K562 (cell line): ENCODE results near the gene APOC1. TPM values are rescaled to one million over a fixed set of nuclear protein-coding genes. Genes with fewer than 3 reads are reported as not detected.

Experiments
- ARID2 ChIP-seq: fragments of 450-650 bp; IDR thresholded peaks from 2 replicates; pipeline ENCODE4 v1.6.1; 2017; ENCODE audit warnings: antibody characterized with exemption, mild to moderate bottlenecking
- GATA2 ChIP-seq: sonication (generic); formaldehyde crosslinking; IDR thresholded peaks from 2 replicates; pipeline ENCODE4 v1.4.0; 2020; ENCODE audit warnings: mild to moderate bottlenecking, missing genetic modification reagents
- HDAC2 ChIP-seq: fragments of 450-650 bp; IDR thresholded peaks from 2 replicates; pipeline ENCODE4 v1.6.1; 2016; ENCODE audit warnings: mild to moderate bottlenecking
- MYBL2 ChIP-seq, 2 experiments: fragments of 450-650 bp in 1 of 2; sonication (generic) in 1 of 2; formaldehyde crosslinking in 1 of 2; IDR thresholded peaks; 2 replicates each; pipeline versions ENCODE4 v1.6.1 to v1.8.1; 2017 to 2022; ENCODE audit warnings: borderline replicate concordance in 1 of 2, inconsistent platforms in 1 of 2, low read depth in 1 of 2, mild to moderate bottlenecking in 1 of 2, missing genetic modification reagents in 1 of 2, moderate library complexity in 1 of 2
- NELFE ChIP-seq: IDR thresholded peaks from 2 replicates; pipeline ENCODE4 v1.6.1; 2011; ENCODE audit warnings: mild to moderate bottlenecking; ENCODE audit not compliant: insufficient read depth, insufficient read length
- RAD51 ChIP-seq: fragments of 450-650 bp; IDR thresholded peaks from 2 replicates; pipeline ENCODE4 v1.7.1; 2016; ENCODE audit warnings: low read depth, mild to moderate bottlenecking, borderline replicate concordance
- XRCC5 ChIP-seq: fragments of 200-400 bp; formaldehyde crosslinking; IDR thresholded peaks from 2 replicates; pipeline ENCODE4 v1.6.1; 2017; ENCODE audit warnings: low read depth, mild to moderate bottlenecking, low read length
- ZNF436 ChIP-seq: fragments of 250-450, 450-650 bp; sonication (Bioruptor Pico); formaldehyde crosslinking; IDR thresholded peaks from 2 replicates; pipeline ENCODE4 v1.7.0; 2020; ENCODE audit warnings: mild to moderate bottlenecking
- polyA plus RNA-seq, 8 experiments: library from polyadenylated mRNA; depleted of rRNA in 4 of 8; stranded (reverse) in 5 of 8; unstranded in 3 of 8; fragments of >200 nt; fragmentation: Nextera tagmentation in 2 of 8; fragmentation: Illumina TruSeq in 1 of 8; extraction: Ambion mirVana in 2 of 8; extraction: Trizol in 1 of 8; gene quantifications; 2 replicates each; pipeline versions ENCODE4 v1.2.1 to v1.2.3, GENCODE V29; 2011 to 2014; ENCODE audit warnings: inconsistent platforms in 1 of 8, missing spikeins in 1 of 8
- total RNA-seq, 7 experiments: library from RNA; depleted of rRNA in 6 of 7; stranded (reverse); fragments of >200 nt in 6 of 7; fragmentation: Illumina TruSeq in 2 of 7; extraction: Trizol in 2 of 7; gene quantifications; 2 replicates each; pipeline versions ENCODE4 v1.2.1 to v1.2.3, GENCODE V29; 2011 to 2021; ENCODE audit warnings: low replicate concordance in 1 of 7
- TF ChIP-seq, protein P1 (sequence below), 2 experiments: IDR thresholded peaks; 2 replicates each; pipeline ENCODE4 v1.6.1; 2011; ENCODE audit warnings: borderline replicate concordance in 1 of 2, control low read depth in 1 of 2, low read depth in 1 of 2, low read length in 1 of 2, mild to moderate bottlenecking in 1 of 2, mixed read lengths in 1 of 2, moderate library complexity in 1 of 2; ENCODE audit not compliant: insufficient read depth in 1 of 2, insufficient read length in 1 of 2, poor library complexity in 1 of 2, severe bottlenecking in 1 of 2; ENCODE audit errors: extremely low read depth in 1 of 2
- TF ChIP-seq, protein P2 (sequence below): fragments of 450-650 bp; formaldehyde crosslinking; IDR thresholded peaks from 2 replicates; pipeline ENCODE4 v1.4.0; 2022; ENCODE audit warnings: missing genetic modification characterization
- TF ChIP-seq, protein P3 (sequence below), 2 experiments: fragments of 450-650 bp; formaldehyde crosslinking in 1 of 2; IDR thresholded peaks; 2 replicates each; pipeline versions ENCODE4 v1.4.0 to v1.6.1; 2014 to 2020; ENCODE audit warnings: mild to moderate bottlenecking in 2 of 2, borderline replicate concordance in 1 of 2, low read depth in 1 of 2
- TF ChIP-seq, protein P4 (sequence below), 2 experiments: fragments of 450-650 bp in 1 of 2; sonication (generic) in 1 of 2; formaldehyde crosslinking in 1 of 2; IDR thresholded peaks in 1 of 2; conservative IDR thresholded peaks in 1 of 2; 2 replicates each; pipeline versions ENCODE4 v1.6.1 to v1.8.1; 2016 to 2023; ENCODE audit warnings: mild to moderate bottlenecking in 2 of 2, moderate library complexity in 2 of 2, inconsistent platforms in 1 of 2, missing genetic modification reagents in 1 of 2

The APOC1 gene
- total and polyA plus RNA-seq, 9 of the 15 experiments (the other 6 are each of a cell fraction or from before 2014, with no cell fraction given): 115 to 408 (median 220) TPM

DNA sequence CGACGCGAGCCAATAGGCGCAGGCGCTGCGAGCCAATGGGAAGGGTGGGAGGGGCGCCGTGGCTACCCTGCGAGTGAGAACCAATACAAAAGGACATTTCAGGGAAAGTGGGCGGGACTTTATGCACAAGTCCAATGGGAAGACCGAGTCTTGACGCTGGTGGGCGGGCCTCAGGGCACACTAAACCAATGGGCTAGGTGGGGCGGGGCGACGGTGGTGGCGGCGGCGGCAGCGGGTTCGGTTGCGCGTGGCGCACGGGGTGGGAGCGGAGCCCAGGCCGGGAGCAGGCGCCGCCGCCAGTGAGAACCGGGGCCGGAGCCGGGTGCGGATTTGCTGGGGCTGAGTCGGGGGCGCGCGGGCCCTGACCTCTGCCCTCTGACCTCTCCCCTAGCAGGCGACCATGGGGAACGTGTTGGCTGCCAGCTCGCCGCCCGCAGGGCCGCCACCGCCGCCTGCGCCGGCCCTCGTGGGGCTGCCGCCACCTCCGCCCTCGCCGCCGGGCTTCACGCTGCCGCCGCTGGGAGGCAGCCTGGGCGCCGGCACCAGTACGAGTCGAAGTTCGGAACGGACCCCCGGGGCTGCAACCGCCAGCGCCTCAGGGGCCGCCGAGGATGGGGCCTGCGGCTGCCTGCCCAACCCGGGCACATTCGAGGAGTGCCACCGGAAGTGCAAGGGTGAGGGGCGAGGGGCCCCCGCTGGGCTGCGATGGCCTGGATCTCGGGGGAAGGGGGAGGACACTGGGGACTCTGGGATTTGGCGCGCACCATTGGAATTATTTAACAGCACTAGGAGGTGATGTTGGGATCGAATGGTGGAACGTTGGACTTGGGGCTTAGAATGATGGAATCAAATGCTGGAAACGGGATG lies 23.2 kb upstream of the APOC1 start, which contains the start of gene TOMM40 (continued):
- TF ChIP-seq, protein P1, sequence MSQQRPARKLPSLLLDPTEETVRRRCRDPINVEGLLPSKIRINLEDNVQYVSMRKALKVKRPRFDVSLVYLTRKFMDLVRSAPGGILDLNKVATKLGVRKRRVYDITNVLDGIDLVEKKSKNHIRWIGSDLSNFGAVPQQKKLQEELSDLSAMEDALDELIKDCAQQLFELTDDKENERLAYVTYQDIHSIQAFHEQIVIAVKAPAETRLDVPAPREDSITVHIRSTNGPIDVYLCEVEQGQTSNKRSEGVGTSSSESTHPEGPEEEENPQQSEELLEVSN (IDR thresholded peaks at IDR 0.05; ENCODE audit: borderline replicate concordance in 1 of 2, extremely low read depth in 1 of 2, insufficient read depth in 1 of 2, insufficient read length in 1 of 2, low read depth in 1 of 2, low read length in 1 of 2, poor library complexity in 1 of 2, severe bottlenecking in 1 of 2): peak in 1 of 2 experiments; percentile 30
- TF ChIP-seq XRCC5 (no peak; the same call in 1 of the 2 replicates), RAD51 (no peak), NELFE (no peak), HDAC2 (no peak), GATA2 (CRISPR knock-in tag) (no peak), ARID2 (no peak), ZNF436 (CRISPR knock-in tag) (no peak), MYBL2 (IDR thresholded peaks at IDR 0.05; ENCODE audit: low read depth) (no peak), MYBL2 (CRISPR knock-in tag; IDR thresholded peaks at IDR 0.05; ENCODE audit: borderline replicate concordance) (no peak)
- TF ChIP-seq, protein P2, sequence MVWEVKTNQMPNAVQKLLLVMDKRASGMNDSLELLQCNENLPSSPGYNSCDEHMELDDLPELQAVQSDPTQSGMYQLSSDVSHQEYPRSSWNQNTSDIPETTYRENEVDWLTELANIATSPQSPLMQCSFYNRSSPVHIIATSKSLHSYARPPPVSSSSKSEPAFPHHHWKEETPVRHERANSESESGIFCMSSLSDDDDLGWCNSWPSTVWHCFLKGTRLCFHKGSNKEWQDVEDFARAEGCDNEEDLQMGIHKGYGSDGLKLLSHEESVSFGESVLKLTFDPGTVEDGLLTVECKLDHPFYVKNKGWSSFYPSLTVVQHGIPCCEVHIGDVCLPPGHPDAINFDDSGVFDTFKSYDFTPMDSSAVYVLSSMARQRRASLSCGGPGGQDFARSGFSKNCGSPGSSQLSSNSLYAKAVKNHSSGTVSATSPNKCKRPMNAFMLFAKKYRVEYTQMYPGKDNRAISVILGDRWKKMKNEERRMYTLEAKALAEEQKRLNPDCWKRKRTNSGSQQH: no peak
- TF ChIP-seq, protein P3, sequence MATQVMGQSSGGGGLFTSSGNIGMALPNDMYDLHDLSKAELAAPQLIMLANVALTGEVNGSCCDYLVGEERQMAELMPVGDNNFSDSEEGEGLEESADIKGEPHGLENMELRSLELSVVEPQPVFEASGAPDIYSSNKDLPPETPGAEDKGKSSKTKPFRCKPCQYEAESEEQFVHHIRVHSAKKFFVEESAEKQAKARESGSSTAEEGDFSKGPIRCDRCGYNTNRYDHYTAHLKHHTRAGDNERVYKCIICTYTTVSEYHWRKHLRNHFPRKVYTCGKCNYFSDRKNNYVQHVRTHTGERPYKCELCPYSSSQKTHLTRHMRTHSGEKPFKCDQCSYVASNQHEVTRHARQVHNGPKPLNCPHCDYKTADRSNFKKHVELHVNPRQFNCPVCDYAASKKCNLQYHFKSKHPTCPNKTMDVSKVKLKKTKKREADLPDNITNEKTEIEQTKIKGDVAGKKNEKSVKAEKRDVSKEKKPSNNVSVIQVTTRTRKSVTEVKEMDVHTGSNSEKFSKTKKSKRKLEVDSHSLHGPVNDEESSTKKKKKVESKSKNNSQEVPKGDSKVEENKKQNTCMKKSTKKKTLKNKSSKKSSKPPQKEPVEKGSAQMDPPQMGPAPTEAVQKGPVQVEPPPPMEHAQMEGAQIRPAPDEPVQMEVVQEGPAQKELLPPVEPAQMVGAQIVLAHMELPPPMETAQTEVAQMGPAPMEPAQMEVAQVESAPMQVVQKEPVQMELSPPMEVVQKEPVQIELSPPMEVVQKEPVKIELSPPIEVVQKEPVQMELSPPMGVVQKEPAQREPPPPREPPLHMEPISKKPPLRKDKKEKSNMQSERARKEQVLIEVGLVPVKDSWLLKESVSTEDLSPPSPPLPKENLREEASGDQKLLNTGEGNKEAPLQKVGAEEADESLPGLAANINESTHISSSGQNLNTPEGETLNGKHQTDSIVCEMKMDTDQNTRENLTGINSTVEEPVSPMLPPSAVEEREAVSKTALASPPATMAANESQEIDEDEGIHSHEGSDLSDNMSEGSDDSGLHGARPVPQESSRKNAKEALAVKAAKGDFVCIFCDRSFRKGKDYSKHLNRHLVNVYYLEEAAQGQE (IDR thresholded peaks at IDR 0.05; ENCODE audit: borderline replicate concordance): no peak
- TF ChIP-seq, protein P3 (CRISPR knock-in tag; IDR thresholded peaks at IDR 0.05; ENCODE audit: low read depth): 0 out of 2 replicates have a peak, but pooled peaks have one; percentile 13
- TF ChIP-seq, protein P4, sequence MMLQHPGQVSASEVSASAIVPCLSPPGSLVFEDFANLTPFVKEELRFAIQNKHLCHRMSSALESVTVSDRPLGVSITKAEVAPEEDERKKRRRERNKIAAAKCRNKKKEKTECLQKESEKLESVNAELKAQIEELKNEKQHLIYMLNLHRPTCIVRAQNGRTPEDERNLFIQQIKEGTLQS (IDR thresholded peaks at IDR 0.05): no peak
- TF ChIP-seq, protein P4 (CRISPR knock-in tag; conservative IDR thresholded peaks at IDR 0.05): no peak
